Mononuclear cell (primary cell): ENCODE measurements around the gene KCNQ1. TPM values are rescaled to one million over a fixed set of nuclear protein-coding genes. Genes with fewer than 3 reads are reported as not detected.

ENCODE experiments used
- H3K27me3 ChIP-seq: 2 replicates; pipeline ENCODE4 v1.6.0; 2011; ENCODE audit warnings: low read length, control low read depth; ENCODE audit not compliant: insufficient read depth
- H3K4me1 ChIP-seq: 2 replicates; pipeline ENCODE4 v1.5.1; 2011; ENCODE audit warnings: mild to moderate bottlenecking, low read length, control low read depth; ENCODE audit not compliant: insufficient read depth
- H3K4me3 ChIP-seq: 2 replicates; pipeline ENCODE4 v1.5.1; 2011; ENCODE audit warnings: mild to moderate bottlenecking, low read length, moderate library complexity
- H3K9me3 ChIP-seq: 2 replicates; pipeline ENCODE4 v1.5.1; 2011; ENCODE audit warnings: low read depth, mild to moderate bottlenecking, control low read depth, low read length
- total RNA-seq: library from RNA; depleted of rRNA; stranded (reverse); fragments of >200 nt; gene quantifications from one replicate; pipeline ENCODE4 v1.2.3, GENCODE V29; 2012

Gene KCNQ1
- total RNA-seq, 1 donor, result 12.7 TPM

DNA sequence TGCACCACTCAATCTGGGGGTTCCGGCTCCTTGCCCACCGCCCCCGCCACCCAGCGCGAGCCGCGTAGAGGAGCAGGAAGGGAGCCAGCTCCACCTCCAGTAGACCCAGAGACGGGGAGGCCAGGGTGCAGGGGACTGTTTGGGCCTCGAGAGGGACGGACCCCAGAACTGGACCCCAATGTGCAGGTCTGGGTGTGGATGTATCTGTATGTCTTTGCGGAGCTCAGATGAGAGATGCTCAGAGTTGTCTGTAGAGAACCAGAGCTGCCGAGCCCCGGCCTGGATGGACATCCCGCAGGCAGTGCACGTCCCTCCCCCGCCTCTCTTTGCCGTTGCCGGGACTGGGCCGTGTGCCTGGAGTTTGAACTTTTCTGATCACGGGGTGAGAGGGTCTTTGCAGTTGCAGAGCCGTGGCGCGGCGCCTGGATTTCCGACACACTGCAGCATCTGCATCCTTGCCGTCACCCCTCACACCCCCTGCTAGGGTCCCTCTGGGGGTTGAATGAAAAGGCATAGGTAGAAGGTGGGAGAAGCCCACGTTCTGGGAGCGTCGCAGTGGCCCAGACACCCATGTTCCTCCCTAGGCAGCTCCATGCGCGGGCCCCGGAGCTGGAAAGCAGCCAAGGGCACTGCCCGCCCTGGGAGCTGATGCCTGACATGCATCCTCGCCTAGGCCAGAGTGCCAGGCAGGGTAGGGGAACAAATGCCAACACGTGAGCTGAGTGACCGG, 105.2 kb downstream of the KCNQ1 start:
- Histone ChIP-seq H3K4me1 (no peaks in the 10 kb centered on the region), H3K4me3 (no peak overlapping the region), H3K9me3 (no peaks in the 10 kb centered on the region), H3K27me3 (no peaks in the 10 kb centered on the region)

DNA sequence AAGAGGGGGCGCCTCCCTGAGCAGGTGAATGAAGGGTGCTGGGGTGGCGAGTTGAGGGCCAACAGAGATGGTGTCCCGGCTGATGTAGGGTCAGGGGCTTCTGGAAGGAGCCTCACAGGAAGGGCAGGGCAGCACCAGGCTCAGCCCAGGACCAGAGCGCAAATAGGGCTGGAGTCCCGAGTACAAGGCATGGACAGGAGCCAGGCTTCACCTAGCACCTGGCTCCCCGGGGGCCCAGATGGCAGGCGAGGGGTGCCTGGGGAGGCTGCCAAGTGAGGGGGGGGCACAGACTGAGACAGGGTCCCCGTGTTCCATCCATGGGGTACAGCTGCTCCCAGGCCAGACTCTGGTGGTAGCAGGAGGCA, 105.8 kb downstream of the KCNQ1 start:
- Histone ChIP-seq H3K4me3 (no peak overlapping the region), H3K4me1 (no peaks in the 10 kb centered on the region), H3K27me3 (no peaks in the 10 kb centered on the region), H3K9me3 (no peaks in the 10 kb centered on the region)

DNA sequence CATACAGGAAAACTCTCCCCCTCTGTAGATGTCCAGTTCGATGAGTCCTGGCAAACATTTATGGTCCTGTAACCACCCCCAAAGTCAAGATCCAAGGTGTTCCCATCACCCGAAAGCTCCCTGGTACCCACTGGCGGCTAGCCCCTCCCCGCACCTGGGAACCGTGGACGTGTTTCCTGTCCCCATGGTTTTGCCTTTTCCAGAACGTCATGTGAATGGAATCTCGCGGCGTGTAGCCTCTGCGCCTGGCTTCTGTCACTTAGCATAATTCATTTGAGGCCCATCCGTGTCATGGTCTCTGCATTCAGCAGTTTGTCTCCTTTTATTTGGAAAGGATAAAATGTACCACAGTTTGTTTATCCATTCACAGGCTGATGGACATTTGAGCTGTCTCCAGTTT, 106.3 kb downstream of the KCNQ1 start:
- H3K4me1 ChIP-seq, result no peaks in the 10 kb centered on the region
- no peaks in the 10 kb centered on the region for H3K9me3 ChIP-seq
- no peak overlapping the region for H3K4me3 ChIP-seq
- no peaks in the 10 kb centered on the region for H3K27me3 ChIP-seq

DNA sequence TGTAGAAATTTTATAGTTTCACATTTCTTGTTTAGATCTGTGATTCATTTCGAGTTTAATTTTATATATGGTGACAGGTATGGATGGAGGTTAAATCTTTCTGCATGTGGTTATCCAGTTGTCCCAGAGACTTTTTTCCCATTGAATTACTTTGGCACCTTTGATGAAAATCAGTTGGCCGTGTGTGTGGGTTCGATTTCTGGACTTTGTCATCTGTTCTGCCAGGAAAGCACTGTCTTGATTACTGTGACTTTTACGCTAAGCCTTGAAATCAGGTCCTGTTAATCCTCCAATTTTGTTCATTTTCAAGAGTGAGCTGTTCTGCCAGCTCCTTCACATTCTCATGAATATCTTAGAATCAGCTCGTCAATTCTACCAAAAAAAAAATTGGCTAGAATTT, 107.4 kb downstream of the KCNQ1 start:
- no peaks in the 10 kb centered on the region for H3K9me3 ChIP-seq
- no peaks in the 10 kb centered on the region for H3K4me1 ChIP-seq
- no peak overlapping the region for H3K4me3 ChIP-seq
- H3K27me3 ChIP-seq, result no peaks in the 10 kb centered on the region

DNA sequence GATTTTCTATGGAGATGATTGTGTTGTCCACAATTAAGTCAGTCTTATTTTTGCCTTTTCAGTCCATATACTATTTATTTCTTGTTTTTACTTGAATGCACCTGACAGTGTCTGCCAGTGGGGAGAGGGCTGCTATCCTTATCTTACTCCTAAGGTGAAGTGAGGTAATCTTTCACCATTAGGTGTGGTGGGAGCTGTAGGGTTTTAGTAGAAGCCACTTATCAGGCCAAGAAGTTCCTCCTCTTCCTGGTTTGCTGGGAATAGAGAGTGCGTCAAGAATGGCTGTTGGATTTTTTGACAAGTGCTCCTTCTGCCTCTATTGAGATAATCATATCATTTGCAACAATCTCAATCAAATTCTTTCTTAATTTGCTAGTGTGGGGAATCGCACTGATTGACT, 108.4 kb downstream of the KCNQ1 start:
- no peaks in the 10 kb centered on the region for H3K4me1 ChIP-seq
- no peaks in the 10 kb centered on the region for H3K27me3 ChIP-seq

DNA sequence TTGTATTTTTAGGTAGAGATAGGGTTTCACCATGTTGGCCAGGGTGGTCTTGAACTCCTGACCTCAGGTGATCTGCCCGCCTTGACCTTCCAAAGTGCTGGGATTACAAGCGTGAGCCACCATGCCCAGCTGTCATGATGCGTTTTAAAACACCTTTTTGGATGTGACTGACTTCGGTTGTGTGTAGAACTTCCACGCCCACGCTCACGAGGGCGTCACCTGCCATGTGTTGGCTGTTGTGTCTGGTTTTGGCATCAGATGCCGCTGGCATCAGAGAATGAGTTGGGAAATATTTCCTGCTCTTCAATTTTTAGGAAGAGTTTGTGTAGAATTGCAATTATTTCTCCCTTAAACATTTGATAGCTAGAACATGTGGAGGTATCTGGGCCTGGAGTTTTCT, 109.1 kb downstream of the KCNQ1 start:
- Histone ChIP-seq H3K4me1 (peaks cover 3% of the 10 kb centered on the region), H3K9me3 (no peaks in the 10 kb centered on the region), H3K4me3 (no peak overlapping the region), H3K27me3 (no peaks in the 10 kb centered on the region)

More for the DNA sequence above, 108.4 kb downstream of the KCNQ1 start:
- H3K4me3 ChIP-seq, result no peak overlapping the region
- no peaks in the 10 kb centered on the region for H3K9me3 ChIP-seq

DNA sequence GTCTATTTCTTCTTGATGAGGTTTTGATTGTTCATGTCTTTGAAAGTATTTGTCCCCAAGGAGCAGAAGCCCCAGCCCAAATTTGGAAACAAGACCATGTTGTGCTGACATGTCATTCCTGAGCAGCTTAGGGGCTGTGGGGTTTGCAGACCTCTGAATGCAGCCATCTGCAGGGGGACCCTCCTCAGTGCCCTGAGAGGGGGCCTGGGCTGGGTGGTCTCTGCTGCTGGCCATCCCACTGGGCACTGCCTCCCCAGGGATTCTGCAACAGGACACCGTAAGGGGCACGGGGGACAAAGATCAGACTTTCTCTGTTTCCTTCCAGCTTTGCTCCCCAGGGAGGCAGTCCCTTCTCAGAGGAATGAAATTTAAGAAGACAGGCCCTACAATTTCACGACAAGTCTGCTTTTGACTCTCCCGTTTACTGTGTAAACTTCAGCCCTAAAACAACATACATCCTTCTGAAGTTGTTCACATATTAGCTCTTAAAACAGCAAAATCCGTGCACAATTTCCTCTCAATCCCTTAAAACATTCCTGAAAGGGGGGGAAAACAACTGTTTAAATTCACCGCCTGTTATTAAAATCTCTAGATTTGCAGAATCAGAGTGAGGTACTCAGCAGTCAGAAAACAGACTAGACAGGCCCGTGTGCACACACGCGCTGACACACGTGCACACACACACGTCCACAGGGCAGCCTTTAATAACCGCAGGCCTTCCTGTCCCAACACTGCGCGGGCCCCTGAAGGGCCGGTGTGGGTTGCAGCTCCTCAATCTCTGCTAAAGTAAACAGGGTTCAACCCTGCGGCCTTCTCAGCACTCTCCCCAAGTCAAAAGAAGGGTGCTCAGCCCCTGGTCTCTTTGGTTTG, 109.8 kb downstream of the KCNQ1 start:
- peaks cover 10% of the 10 kb centered on the region for H3K4me1 ChIP-seq
- no peaks in the 10 kb centered on the region for H3K9me3 ChIP-seq
- H3K27me3 ChIP-seq, result no peaks in the 10 kb centered on the region
- H3K4me3 ChIP-seq, result no peak overlapping the region

DNA sequence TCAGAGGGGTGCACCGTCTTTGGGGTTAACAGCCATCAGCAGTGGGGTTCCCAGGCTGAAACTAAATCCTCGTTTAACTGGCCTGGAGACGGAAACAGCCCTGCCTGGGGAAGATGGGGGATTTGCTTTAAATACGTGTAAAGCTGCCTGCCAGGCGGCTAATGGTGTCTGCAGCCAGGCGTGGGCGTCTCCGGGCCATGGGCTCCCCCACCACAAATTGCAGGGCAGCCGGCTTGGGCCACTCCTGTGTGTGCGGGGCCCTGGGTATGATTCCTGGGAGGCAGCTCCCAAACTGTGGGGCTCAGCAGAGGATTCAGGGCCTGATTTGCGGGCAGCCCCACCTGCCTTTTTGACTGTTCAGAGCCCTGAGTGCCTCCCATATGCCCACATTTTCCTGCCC, 110.5 kb downstream of the KCNQ1 start:
- Histone ChIP-seq H3K4me1 (peaks cover 14% of the 10 kb centered on the region), H3K9me3 (no peaks in the 10 kb centered on the region), H3K27me3 (no peaks in the 10 kb centered on the region), H3K4me3 (no peak overlapping the region)

DNA sequence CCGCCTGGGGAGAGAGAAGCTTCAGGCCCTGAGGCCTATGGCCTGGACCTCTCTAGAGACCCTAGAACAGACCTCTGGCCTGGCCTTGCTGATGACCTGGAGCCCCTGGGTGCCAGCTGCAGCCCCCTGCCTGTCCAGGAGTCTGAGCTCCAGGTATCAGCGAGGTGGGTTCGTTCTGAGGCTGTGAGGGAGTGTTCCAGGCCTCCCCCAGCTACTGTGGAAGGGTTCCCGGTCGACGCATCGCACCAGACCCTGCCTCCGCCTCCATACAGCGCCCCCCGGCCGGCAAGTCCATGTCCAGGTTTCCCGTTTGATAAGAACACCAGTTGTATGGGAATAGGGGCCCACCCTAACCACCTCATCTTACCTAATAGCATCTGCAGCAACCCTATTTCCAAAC, 111.1 kb downstream of the KCNQ1 start:
- no peaks in the 10 kb centered on the region for H3K9me3 ChIP-seq
- H3K27me3 ChIP-seq, result no peaks in the 10 kb centered on the region
- H3K4me1 ChIP-seq, result peaks cover 18% of the 10 kb centered on the region
- H3K4me3 ChIP-seq, result no peak overlapping the region

DNA sequence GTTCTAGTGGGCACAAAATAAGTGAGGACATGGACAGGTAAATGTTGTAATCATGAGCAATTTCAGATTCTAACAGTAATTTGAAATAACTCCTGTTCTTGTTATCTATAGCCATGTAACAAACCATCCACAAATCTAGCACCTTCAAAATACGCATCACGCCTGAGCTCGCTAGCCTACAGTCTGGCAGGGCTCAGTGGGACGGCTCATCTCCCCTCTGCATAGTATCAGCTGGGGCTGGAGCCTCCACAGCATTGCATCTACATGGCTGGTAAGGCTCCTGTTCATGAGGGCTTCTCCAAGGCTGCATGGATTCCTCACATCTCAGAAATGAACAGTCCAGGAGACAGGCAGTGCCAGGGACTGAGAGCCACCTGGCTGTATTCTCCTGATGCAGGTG, 112.6 kb downstream of the KCNQ1 start:
- Histone ChIP-seq H3K27me3 (no peaks in the 10 kb centered on the region), H3K9me3 (no peaks in the 10 kb centered on the region), H3K4me1 (peaks cover 24% of the 10 kb centered on the region), H3K4me3 (no peak overlapping the region)

DNA sequence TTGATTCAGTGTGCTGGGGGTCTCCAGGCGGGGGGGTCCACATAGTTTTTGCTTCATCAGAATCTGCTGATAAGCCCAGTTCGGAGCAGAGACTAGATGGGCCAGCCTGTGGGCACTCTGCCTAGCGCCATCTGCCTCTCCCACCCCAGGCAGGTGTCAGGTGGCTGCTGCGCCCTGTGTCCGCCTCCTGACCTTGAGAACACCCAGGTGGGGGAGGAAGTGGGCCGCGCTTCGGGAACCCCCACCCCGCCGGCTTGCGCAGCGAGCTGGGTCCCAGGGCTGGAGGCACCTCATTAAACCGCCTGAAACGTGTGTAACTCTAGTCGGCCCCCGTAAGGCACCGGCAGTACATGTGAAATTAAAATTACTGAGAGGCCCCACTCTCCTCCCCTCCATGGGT, 113.6 kb downstream of the KCNQ1 start:
- no peaks in the 10 kb centered on the region for H3K9me3 ChIP-seq
- H3K4me3 ChIP-seq, result no peak overlapping the region
- peaks cover 24% of the 10 kb centered on the region for H3K4me1 ChIP-seq
- no peaks in the 10 kb centered on the region for H3K27me3 ChIP-seq

DNA sequence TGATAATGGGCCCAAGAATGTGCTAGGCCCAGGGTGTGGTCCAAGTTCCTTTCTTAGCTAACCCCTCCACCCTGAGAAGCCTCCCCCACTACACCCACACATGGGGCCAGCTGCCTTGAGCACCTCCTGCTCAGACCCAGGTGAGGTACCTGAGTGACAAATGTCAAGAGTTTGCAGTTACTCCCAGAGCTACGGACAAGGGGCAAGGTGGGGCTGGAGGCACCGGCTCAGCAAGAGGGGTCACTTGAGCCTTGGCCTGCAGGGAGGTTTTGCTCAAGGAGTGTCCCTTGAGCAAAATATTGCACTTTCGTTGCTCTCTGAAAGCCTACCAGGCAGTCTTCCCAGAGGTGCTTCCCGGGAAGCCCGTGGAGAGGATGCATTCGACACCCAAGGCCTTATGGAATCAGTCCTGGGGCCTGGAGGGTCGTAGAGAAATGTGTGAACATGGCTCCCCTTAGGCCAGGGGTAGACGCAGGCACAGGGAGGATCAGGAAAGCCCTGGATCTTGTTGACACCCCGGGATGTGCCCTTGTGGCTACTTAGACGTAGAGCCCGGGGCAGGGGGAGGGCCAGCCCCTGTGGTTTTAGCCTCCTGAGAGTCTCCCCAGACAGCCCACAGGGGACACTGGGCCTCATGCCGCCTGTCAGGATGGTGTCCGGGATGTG, 114.2 kb downstream of the KCNQ1 start:
- Histone ChIP-seq H3K4me3 (no peak overlapping the region), H3K4me1 (peaks cover 24% of the 10 kb centered on the region), H3K9me3 (no peaks in the 10 kb centered on the region), H3K27me3 (no peaks in the 10 kb centered on the region)

DNA sequence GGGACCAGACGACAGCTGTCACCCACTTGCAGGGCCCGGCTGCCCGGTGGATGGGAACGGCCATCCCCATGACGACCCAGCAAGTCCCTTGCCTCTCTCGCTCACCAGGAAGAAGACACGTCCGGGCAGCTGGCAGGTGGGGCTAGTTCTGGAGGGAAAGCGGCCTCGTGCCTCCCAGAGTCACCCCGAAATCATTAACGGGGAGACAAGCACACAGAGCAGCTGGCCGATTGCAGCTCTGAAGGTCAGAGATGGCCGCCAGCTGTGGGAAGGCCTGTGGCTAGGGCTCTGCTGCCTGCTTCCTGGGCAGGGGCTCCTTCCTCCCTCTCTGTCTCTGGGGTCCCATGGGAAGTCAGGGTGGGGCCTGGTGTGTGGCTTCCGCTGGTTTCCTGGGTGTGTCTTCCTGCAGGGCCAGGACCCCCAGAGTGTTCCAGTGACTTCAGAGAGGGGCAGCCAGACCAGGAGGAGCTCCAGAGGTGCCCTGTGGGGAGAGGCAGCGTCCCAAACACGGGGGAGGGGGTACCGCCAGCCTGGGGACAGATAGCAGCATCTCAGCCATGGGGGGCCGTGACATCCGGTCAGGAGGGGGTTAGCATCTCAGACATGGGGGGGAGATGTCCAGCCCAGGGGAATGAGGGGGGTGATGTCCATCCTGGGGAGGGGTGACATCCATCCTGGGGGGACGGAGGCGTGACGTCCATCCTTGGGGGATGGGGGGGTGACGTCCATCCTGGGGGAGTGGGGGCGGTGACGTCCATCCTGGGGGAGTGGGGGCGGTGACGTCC, 114.9 kb downstream of the KCNQ1 start:
- Histone ChIP-seq H3K4me1 (peaks cover 24% of the 10 kb centered on the region), H3K9me3 (no peaks in the 10 kb centered on the region), H3K4me3 (no peak overlapping the region), H3K27me3 (no peaks in the 10 kb centered on the region)

DNA sequence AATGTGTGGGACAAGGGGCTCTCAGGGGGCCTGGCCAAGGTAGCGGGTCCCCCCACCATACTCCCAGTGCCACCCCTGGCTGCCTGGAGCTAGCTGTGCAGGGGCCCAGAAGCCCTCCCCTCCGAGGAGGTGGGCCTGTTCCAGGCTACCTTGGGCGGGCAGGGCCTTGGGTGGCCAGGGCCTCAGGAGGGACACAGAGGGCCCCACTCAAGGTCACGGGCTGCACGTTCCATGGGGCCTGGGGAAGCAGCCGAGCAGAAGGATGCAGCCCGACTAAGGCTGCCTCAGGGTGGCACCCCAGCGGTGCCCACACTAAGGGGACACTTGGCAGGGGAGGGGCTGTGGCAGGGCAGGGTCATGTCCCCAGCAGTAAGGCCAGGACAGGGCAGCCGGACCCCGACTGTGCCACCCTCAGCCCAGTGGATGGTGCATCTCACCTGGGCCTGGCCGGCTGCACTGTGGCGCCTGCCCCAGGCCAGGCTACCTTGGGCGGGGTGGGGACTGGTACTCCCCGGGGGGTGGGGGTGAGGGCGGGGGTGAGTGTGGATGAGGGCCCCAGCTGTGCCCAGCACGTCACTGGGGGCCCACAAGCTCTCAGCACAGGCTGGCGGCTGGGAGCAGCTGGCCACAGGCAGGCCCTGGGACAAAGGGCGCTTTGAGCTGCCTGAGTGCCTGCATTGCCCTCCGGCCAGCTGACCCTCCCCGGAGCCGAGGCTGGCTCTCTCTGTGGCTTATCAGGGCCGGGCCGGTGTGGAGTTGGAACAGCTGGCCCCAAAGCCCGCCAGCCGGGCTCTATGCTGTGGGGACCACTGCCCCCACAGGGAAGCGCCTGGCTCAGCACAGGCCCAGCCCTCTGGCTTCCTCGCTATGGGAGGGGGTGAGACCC, 117.1 kb downstream of the KCNQ1 start:
- Histone ChIP-seq H3K9me3 (no peaks in the 10 kb centered on the region), H3K4me1 (peaks cover 24% of the 10 kb centered on the region), H3K4me3 (no peak overlapping the region), H3K27me3 (no peaks in the 10 kb centered on the region)
